SU-DHL-6 (cell line): ENCODE results near the gene MAP3K7.

Experiments
- EZH2phosphoT487 ChIP-seq: fragments of 200-600 bp; sonication (generic), shearing (Covaris generic); conservative IDR thresholded peaks from 2 replicates; pipeline ENCODE4 v1.6.1; 2018; ENCODE audit warnings: mild to moderate bottlenecking, antibody characterized with exemption, low read length, moderate library complexity, mixed read lengths
- TF ChIP-seq, protein P1 (sequence below): fragments of 200-600 bp; sonication (generic); IDR thresholded peaks from one replicate; pipeline ENCODE4 v1.5.1; 2017; ENCODE audit warnings: antibody characterized with exemption, mild to moderate bottlenecking, low read length, moderate library complexity; ENCODE audit not compliant: insufficient read depth, poor library complexity, severe bottlenecking

DNA sequence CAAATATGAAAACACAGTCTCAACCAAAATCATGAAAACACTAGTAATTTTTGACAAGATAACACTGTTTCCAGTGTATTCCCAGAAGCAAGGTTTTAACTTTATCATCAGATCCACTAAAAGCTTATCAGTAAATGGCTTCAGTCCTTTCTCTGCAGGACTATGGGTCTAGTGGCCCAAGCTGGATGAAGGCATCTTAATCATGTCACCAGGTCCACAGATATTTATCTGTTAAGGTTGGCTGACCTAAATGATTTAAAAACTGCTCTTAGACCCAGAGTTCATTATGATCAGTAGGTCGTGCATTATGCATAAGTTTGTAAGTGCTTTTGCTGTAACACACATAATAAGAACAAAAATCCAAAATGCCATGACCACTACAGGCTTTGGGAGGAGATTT is 118.0 kb downstream of the MAP3K7 start:
- TF ChIP-seq, protein P1, sequence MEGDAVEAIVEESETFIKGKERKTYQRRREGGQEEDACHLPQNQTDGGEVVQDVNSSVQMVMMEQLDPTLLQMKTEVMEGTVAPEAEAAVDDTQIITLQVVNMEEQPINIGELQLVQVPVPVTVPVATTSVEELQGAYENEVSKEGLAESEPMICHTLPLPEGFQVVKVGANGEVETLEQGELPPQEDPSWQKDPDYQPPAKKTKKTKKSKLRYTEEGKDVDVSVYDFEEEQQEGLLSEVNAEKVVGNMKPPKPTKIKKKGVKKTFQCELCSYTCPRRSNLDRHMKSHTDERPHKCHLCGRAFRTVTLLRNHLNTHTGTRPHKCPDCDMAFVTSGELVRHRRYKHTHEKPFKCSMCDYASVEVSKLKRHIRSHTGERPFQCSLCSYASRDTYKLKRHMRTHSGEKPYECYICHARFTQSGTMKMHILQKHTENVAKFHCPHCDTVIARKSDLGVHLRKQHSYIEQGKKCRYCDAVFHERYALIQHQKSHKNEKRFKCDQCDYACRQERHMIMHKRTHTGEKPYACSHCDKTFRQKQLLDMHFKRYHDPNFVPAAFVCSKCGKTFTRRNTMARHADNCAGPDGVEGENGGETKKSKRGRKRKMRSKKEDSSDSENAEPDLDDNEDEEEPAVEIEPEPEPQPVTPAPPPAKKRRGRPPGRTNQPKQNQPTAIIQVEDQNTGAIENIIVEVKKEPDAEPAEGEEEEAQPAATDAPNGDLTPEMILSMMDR: no peak
- no peak for TF ChIP-seq EZH2phosphoT487
